Measurements from ENCODE around the gene ANKRD55.

- TF ChIP-seq CBX3 (IDR thresholded peaks at IDR 0.05; ENCODE audit: borderline replicate concordance in 1 of 2, low read length in 2 of 2) (no peak), ELF4 (CRISPR knock-in tag; IDR thresholded peaks at IDR 0.05) (no peak)
- TF ChIP-seq, protein P1, sequence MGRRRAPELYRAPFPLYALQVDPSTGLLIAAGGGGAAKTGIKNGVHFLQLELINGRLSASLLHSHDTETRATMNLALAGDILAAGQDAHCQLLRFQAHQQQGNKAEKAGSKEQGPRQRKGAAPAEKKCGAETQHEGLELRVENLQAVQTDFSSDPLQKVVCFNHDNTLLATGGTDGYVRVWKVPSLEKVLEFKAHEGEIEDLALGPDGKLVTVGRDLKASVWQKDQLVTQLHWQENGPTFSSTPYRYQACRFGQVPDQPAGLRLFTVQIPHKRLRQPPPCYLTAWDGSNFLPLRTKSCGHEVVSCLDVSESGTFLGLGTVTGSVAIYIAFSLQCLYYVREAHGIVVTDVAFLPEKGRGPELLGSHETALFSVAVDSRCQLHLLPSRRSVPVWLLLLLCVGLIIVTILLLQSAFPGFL (CRISPR knock-in tag; IDR thresholded peaks at IDR 0.05): no peak
Measured at GRCh38 chr5:56202483-56202882, 30.6 kb downstream of the ANKRD55 start.

Data from K562 (cell line).